Measurements from ENCODE around the gene CNOT6L. TPM values are rescaled to one million over a fixed set of nuclear protein-coding genes. Genes with fewer than 3 reads are reported as not detected.

The CNOT6L gene
- total RNA-seq, 4 donors from 2014 or later: 17.4 to 25.3 (median 21.7) TPM

DNA sequence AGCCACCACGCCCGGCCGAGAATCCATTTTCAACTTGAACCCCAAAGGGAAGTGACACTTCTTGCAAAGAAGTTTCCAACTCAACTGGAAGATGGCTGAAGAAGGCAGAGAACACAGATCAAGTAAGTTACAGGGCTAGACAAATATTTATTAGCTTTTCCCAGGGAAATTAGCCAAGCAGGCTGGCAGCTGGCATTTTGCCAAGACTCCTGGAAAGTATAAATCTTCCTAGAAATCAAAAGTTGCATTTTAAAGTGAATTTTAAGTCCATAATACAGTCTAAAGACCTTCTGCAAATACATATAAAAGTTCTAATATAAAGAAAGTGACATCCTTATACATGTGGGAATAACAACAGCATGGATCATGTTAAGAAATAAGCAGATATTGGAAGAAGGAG, 40.1 kb upstream of the CNOT6L start:
- TF ChIP-seq EP300 (IDR thresholded peaks at IDR 0.05) (no peak), POLR2A (IDR thresholded peaks at IDR 0.05; ENCODE audit: low read depth) (no peak), POLR2AphosphoS5 (IDR thresholded peaks at IDR 0.05) (no peak), CTCF (IDR thresholded peaks at IDR 0.05) (no peak)
- H3K27me3 ChIP-seq: no peaks in the 10 kb centered on the region
- H3K4me1 ChIP-seq: peaks cover 8 to 19% (median 14%) of the 10 kb centered on the region in 4 donors
- no peak for DNase-seq (ENCODE audit: extremely low spot score)
- no CpG with 5 or more reads among the region's 3 CpGs for WGBS
- intact Hi-C loops (cut with DNase I): no loop called here
- H3K36me3 ChIP-seq: no peaks in the 10 kb centered on the region
- H3K9me3 ChIP-seq: no peaks in the 10 kb centered on the region
- no peak overlapping the region for H3K27ac ChIP-seq (replicated peaks in 1 of 4)
- H3K4me3 ChIP-seq: no peak overlapping the region

- 86% methylated on average over 1 of the region's 1 CpG for WGBS
- no peak for TF ChIP-seq POLR2A (IDR thresholded peaks at IDR 0.05; ENCODE audit: low read depth)
- no peak for TF ChIP-seq POLR2AphosphoS5 (IDR thresholded peaks at IDR 0.05)
- no peak for TF ChIP-seq EP300 (IDR thresholded peaks at IDR 0.05)
- TF ChIP-seq CTCF (IDR thresholded peaks at IDR 0.05): no peak
- peak overlapping the region in 2 of 4 donors; percentile 8 to 42 for H3K27ac ChIP-seq (replicated peaks in 1 of 4)
- no peak overlapping the region for H3K4me3 ChIP-seq
- DNase-seq (ENCODE audit: extremely low spot score): no peak
- no peaks in the 10 kb centered on the region for H3K9me3 ChIP-seq
- no peaks in the 10 kb centered on the region for H3K27me3 ChIP-seq
- intact Hi-C loops (cut with DNase I): no loop called here
- H3K4me1 ChIP-seq: no peaks in the 10 kb centered on the region
- H3K36me3 ChIP-seq: no peaks in the 10 kb centered on the region
These were observed 37.0 kb upstream of the CNOT6L start for GRCh38 chr4:77856152-77856551.

- H3K27me3 ChIP-seq: peaks cover 0 to 8% (median 0%) of the 10 kb centered on the region in 4 donors
- no peaks in the 10 kb centered on the region for H3K9me3 ChIP-seq
- intact Hi-C loops (cut with DNase I): no loop called here
- DNase-seq (ENCODE audit: extremely low spot score): no peak
- H3K4me3 ChIP-seq: no peak overlapping the region
- no peaks in the 10 kb centered on the region for H3K36me3 ChIP-seq
- TF ChIP-seq POLR2A (IDR thresholded peaks at IDR 0.05; ENCODE audit: low read depth): no peak
- peak in 1 of 2 donors; percentile 49 for TF ChIP-seq POLR2AphosphoS5 (IDR thresholded peaks at IDR 0.05)
- WGBS: 59% methylated on average over 7 of the region's 7 CpGs
- peak overlapping the region; percentile 1 to 58 (median 34) for H3K27ac ChIP-seq (replicated peaks in 1 of 4)
- no peaks in the 10 kb centered on the region for H3K4me1 ChIP-seq
These were observed 35.4 kb upstream of the CNOT6L start for GRCh38 chr4:77854431-77855111.

- Histone ChIP-seq H3K4me1 (no peaks in the 10 kb centered on the region), H3K4me3 (no peak overlapping the region), H3K27ac (replicated peaks in 1 of 4) (no peak overlapping the region), H3K27me3 (peaks cover 0 to 15% (median 0%) of the 10 kb centered on the region in 4 donors), H3K9me3 (no peaks in the 10 kb centered on the region), H3K36me3 (no peaks in the 10 kb centered on the region)
- WGBS: 64% methylated on average over 7 of the region's 7 CpGs
- intact Hi-C loops (cut with DNase I): no loop called here
- no peak for DNase-seq (ENCODE audit: extremely low spot score)
- TF ChIP-seq POLR2A (IDR thresholded peaks at IDR 0.05; ENCODE audit: low read depth): no peak
- TF ChIP-seq EP300 (IDR thresholded peaks at IDR 0.05): no peak
- TF ChIP-seq CTCF (IDR thresholded peaks at IDR 0.05): no peak
- no peak for TF ChIP-seq POLR2AphosphoS5 (IDR thresholded peaks at IDR 0.05)
These were observed 33.8 kb upstream of the CNOT6L start for GRCh38 chr4:77852892-77853495.

- Histone ChIP-seq H3K9me3 (no peaks in the 10 kb centered on the region), H3K27me3 (peaks cover 0 to 15% (median 0%) of the 10 kb centered on the region in 4 donors), H3K27ac (replicated peaks in 1 of 4) (no peak overlapping the region), H3K4me1 (no peaks in the 10 kb centered on the region), H3K4me3 (no peak overlapping the region), H3K36me3 (no peaks in the 10 kb centered on the region)
- DNase-seq (ENCODE audit: extremely low spot score): no peak
- TF ChIP-seq POLR2A (IDR thresholded peaks at IDR 0.05; ENCODE audit: low read depth) (no peak), CTCF (IDR thresholded peaks at IDR 0.05) (no peak), POLR2AphosphoS5 (IDR thresholded peaks at IDR 0.05) (no peak), EP300 (IDR thresholded peaks at IDR 0.05) (no peak)
- 96% methylated on average over 11 of the region's 12 CpGs for WGBS
- intact Hi-C loops (cut with DNase I): no loop called here
These were observed 30.3 kb upstream of the CNOT6L start for GRCh38 chr4:77849278-77849965.

Data from esophagus muscularis mucosa (tissue), 4 donors.